DND-41 (cell line): ENCODE data around the gene ABCA13.

ENCODE experiments used
- EZH2 ChIP-seq: IDR thresholded peaks from 3 replicates; pipeline ENCODE4 v1.6.1; 2012; ENCODE audit warnings: borderline replicate concordance, low read depth, mild to moderate bottlenecking, moderate library complexity, low read length, inconsistent platforms; ENCODE audit not compliant: severe bottlenecking
- TF ChIP-seq, protein P1 (sequence below): IDR thresholded peaks from 2 replicates; pipeline ENCODE4 v1.5.1; 2012; ENCODE audit warnings: borderline replicate concordance, low read length, moderate library complexity, mild to moderate bottlenecking; ENCODE audit not compliant: poor library complexity, severe bottlenecking; ENCODE audit errors: extremely low read depth

DNA sequence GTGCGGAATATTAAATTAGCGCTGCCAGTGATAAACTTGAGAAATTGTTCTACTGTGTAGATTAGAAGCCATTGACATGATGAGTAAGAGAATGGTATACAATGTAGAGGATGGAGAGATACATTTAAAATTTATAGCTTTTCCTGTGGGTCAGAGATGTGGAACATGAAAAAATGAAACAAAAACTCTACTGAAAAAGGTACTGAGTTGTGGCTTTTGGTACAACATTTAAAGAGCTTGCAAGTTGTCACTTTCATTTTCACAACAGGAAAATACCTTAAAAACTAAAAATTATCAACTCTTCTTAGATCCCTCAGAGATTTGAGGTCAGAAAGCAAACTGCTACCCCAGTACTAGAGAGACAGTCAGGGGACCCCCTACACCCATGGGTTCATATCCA lies 404.3 kb downstream of the ABCA13 start:
- TF ChIP-seq, protein P1, sequence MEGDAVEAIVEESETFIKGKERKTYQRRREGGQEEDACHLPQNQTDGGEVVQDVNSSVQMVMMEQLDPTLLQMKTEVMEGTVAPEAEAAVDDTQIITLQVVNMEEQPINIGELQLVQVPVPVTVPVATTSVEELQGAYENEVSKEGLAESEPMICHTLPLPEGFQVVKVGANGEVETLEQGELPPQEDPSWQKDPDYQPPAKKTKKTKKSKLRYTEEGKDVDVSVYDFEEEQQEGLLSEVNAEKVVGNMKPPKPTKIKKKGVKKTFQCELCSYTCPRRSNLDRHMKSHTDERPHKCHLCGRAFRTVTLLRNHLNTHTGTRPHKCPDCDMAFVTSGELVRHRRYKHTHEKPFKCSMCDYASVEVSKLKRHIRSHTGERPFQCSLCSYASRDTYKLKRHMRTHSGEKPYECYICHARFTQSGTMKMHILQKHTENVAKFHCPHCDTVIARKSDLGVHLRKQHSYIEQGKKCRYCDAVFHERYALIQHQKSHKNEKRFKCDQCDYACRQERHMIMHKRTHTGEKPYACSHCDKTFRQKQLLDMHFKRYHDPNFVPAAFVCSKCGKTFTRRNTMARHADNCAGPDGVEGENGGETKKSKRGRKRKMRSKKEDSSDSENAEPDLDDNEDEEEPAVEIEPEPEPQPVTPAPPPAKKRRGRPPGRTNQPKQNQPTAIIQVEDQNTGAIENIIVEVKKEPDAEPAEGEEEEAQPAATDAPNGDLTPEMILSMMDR: no peak
- no peak for TF ChIP-seq EZH2
